T1000 (cell line): ENCODE data around the gene CAPZA3.
"Not testable (repeated sequence)": the region's sequence is repeated elsewhere in the genome, so short reads cannot be mapped to it uniquely, and the experiment has no call there.

Source experiments
- DNase-seq: peaks from one replicate; lab custom pipeline; 2025; ENCODE audit warnings: mixed read lengths; lab: John Stamatoyannopoulos, UW

The CAPZA3 gene, protein sequence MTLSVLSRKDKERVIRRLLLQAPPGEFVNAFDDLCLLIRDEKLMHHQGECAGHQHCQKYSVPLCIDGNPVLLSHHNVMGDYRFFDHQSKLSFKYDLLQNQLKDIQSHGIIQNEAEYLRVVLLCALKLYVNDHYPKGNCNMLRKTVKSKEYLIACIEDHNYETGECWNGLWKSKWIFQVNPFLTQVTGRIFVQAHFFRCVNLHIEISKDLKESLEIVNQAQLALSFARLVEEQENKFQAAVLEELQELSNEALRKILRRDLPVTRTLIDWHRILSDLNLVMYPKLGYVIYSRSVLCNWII

GRCh38 chr12:18737819-18738218 is at the start of gene CAPZA3, which contains the start of gene PLCZ1:
TSS of gene CAPZA3 (plus strand) at chr12:18738119. CDS start at chr12:18738269, 150 bp downstream.
TSS of gene PLCZ1 (minus strand) at chr12:18738012. CDS start at chr12:18737371, 641 bp downstream.
- no peak for DNase-seq

GRCh38 chr12:18689771-18690170 is 48.1 kb upstream of the CAPZA3 start:
- DNase-seq: no peak

GRCh38 chr12:18690653-18691052 is 47.3 kb upstream of the CAPZA3 start:
- peak; percentile 35 for DNase-seq

DNA sequence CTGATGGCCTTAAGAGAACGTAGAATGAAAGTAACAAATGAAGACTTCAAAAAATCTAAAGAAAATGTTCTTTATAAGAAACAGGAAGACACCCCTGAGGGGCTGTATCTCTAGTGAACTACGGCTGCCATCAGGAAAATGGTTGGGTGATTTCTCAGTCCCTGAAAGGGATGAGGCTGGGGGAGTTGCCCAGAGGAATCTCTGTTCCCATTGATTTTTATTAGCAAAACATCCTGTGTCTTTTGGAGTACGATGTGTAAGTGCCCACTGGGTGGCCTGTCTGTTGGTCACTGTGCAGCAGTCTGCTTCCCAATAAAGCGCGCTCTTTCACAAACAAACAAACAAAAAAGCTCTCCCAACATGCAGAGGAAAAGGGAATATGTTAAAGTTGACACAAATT is 43.9 kb upstream of the CAPZA3 start:
- DNase-seq: not testable (repeated sequence)

GRCh38 chr12:18696971-18697602 is 40.8 kb upstream of the CAPZA3 start:
- no peak for DNase-seq

DNA sequence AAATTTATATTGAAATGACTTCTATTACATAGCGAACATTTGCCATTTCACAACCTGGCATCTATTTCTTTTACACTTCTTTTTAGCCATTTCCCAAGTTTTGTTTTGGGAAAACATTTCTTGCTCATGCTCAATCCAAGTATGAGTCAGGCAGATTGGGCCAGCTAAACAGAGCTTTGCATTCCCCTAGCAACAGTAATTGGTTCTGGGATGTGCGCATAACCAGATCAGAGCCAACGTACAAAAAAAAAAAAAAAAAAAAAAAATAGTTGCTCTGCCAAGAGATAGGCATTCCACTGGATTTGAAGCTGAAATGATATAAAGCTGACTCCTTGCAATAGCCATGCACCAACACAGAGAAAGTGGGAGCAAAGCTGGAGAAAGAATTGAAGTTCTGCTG is 37.6 kb upstream of the CAPZA3 start:
- peak; percentile 26 for DNase-seq

- no peak for DNase-seq
Measured at GRCh38 chr12:18703321-18703720, 34.6 kb upstream of the CAPZA3 start.

DNA sequence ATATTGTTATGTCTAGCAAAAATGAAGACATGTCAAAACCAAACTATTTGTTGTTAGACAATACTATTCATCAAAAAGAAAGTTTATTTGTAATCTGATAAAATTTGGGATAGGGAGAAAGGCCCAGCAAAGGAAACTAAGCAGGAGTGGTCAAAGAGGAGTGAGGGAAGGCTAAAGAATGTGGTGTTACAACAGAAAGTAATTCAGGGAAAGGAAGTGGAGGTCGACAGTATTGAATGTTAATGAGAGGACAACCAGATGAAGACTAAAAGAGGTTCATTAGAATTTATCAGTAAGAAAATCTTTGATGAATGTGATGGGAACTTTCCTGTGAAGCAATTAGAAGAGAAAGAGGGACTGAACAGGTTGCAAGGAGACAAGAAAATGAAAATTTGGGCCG is 34.0 kb upstream of the CAPZA3 start:
- DNase-seq: no peak

- DNase-seq: no peak
Measured at GRCh38 chr12:18706798-18707197, 31.1 kb upstream of the CAPZA3 start.

DNA sequence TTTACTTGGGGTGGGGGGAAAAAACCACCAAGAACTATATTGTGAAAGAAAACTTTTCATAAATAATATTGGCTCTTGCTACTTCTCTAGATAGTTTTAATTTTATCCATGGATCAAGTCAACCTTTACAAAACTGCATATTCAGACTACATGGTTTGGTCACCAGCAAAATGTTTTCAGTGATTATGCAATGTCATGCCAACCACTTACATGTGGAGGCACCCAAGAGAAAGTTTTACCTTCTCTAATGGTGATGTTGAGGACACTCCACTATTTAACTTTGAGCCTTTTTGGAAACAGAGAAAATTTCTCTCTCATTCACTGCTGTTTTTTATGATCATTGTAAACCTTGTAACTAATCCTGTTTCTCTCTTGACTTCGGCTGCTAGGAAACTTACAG is 21.7 kb upstream of the CAPZA3 start:
- DNase-seq: no peak

- no peak for DNase-seq
Measured at GRCh38 chr12:18718462-18718861, 19.5 kb upstream of the CAPZA3 start.

DNA sequence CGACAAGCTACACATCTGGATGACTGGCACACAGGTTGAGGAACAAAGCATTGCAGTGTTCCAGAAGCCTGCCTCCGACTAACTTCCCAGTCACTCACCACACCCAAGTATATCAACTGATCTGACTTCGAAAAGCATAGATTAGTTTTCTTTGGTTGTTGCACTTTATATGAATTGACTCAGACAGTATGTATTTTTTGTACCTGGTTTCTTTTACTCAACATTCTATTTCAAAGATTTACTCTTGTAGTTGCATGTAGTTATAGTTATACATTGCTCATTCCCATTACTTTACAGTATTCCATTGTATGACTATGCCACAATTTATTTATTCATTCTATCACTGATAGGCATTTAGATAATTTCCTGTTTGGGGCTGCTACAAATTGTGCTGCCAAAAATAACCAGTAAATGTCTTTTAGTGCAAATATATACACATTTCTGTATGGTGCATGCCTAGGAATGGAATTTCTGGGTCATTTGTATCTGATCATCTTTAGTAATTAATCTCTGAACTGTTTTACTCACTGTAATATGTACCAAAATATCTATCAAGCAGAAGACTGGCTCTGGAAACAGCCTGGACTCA is 17.9 kb upstream of the CAPZA3 start:
- DNase-seq: no peak

GRCh38 chr12:18720690-18721089 is 17.2 kb upstream of the CAPZA3 start:
- no peak for DNase-seq

DNA sequence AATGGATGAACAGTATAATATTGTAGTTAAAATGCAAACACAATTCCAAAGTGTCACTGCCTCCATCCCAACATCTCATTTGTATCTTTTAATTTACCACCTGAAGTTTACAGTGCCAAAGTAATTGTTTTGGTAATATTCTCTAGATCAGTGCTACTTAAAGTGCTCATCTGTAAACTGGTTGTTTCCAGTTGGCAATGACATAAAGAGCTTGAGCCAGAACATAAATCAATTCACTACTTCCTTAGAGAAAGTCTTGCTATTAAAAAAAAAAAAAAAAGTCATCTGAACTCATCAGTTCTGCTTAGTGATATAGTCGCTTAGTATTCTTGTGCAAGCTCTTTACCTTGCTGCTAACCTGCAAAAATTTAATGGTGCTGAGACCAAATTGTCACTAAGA is 16.5 kb upstream of the CAPZA3 start:
- no peak for DNase-seq

- DNase-seq: no peak
Measured at GRCh38 chr12:18723752-18724151, 14.2 kb upstream of the CAPZA3 start.

GRCh38 chr12:18731156-18731555 is 6.8 kb upstream of the CAPZA3 start:
- DNase-seq: no peak

- DNase-seq: no peak
Measured at GRCh38 chr12:18747895-18748294, 10.0 kb downstream of the CAPZA3 start.

GRCh38 chr12:18749386-18749957 is 11.6 kb downstream of the CAPZA3 start:
- no peak for DNase-seq

DNA sequence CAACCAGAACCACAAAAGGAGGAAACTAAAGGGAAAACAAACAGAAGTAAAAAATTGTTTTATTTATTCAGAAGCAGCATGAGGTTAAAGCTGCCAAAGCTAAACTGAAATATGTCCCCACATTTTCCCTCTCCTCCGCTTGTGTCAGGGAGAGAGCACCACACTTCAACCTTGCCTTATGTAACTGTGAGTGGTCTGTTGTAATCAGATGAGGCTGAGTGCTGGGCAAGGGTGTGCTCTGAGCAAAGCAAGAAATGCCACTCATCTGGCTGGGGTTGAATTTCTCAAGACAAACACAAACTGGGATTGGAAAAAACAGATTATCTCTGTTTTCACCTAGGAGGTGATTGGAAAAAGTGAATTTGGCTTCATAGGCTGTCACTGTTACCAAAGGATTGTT is 12.2 kb downstream of the CAPZA3 start:
- no peak for DNase-seq

DNA sequence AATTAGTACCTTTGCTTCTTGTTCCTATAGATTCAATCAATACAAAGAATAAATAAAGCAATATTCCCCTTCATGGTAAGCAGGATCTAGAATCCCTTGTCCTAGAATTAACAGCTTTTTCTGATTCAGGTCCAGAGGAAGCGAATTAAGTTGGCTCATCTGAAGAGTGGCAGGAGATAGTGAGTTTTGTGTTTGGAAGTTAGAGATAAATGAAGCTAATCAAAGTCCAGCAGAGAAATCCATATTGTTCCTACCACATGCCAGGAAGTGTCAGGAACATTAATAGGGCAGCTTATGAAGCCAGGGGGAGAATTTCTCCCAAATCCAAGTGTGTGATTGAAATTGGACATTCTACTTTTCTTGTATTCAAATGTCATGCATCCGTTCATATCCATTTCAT is 13.9 kb downstream of the CAPZA3 start:
- no peak for DNase-seq

GRCh38 chr12:18752280-18752920 is 14.5 kb downstream of the CAPZA3 start:
- DNase-seq: peak; percentile 68

DNA sequence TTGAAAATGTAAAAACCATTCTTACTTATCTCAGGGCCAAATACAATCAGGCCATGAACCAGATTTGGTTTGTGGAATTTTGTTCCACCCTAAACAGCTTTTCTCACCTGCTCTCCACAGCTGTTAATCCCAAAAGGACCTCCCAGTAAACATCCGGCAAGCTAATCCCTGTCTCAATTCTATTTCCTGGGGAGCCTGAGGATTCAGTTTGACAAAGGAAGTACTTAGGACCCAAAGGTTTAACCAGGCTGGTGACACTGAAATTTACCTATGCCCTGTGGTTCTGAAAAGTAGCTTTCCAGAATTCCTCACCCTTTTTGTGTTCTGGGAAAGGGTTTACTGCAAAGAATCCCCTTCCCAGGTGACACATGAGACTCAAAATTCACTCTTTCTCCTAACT is 15.0 kb downstream of the CAPZA3 start:
- DNase-seq: no peak
